GM23338 (cell line): ENCODE measurements around the gene CCNY.

Experiments
- CTCF ChIP-seq, 2 experiments: fragments of 200-600 bp in 1 of 2; sonication (generic) in 1 of 2; conservative IDR thresholded peaks; 2 replicates each; pipeline versions ENCODE4 v1.5.1 to v1.6.1; 2016 to 2017; ENCODE audit warnings: antibody characterized with exemption in 2 of 2, low read depth in 2 of 2, mild to moderate bottlenecking in 2 of 2, moderate library complexity in 1 of 2
- EZH2 ChIP-seq: fragments of 200-600 bp; sonication (generic); IDR thresholded peaks from one replicate; pipeline ENCODE4 v1.8.0; 2017; ENCODE audit warnings: antibody characterized with exemption, mild to moderate bottlenecking, low read depth; ENCODE audit not compliant: unreplicated experiment
- EZH2phosphoT487 ChIP-seq: fragments of 200-600 bp; sonication (generic); IDR thresholded peaks from one replicate; pipeline ENCODE4 v1.8.1; 2018; ENCODE audit warnings: antibody characterized with exemption; ENCODE audit not compliant: unreplicated experiment
- POLR2AphosphoS5 ChIP-seq: IDR thresholded peaks from 2 replicates; pipeline ENCODE4 v1.6.1; 2016; ENCODE audit warnings: antibody characterized with exemption, low read depth
- REST ChIP-seq: IDR thresholded peaks from one replicate; pipeline ENCODE4 v1.6.1; 2018; ENCODE audit warnings: antibody characterized with exemption; ENCODE audit not compliant: unreplicated experiment
- STAT1 ChIP-seq: IDR thresholded peaks from one replicate; pipeline ENCODE4 v1.6.1; 2016; ENCODE audit warnings: antibody characterized with exemption; ENCODE audit not compliant: unreplicated experiment

GRCh38 chr10:35368485-35369048 is 32.3 kb downstream of the CCNY start:
- TF ChIP-seq REST: no peak
- TF ChIP-seq CTCF (conservative IDR thresholded peaks at IDR 0.05; ENCODE audit: low read depth in 2 of 2): no peak
- no peak for TF ChIP-seq EZH2
- TF ChIP-seq POLR2AphosphoS5: no peak
- no peak for TF ChIP-seq STAT1
- no peak for TF ChIP-seq EZH2phosphoT487
